ENCODE data around the gene LAMTOR1.
A peak's percentile ranks its signal among the peaks of the same experiment; 100 is the strongest.

The LAMTOR1 gene

DNA sequence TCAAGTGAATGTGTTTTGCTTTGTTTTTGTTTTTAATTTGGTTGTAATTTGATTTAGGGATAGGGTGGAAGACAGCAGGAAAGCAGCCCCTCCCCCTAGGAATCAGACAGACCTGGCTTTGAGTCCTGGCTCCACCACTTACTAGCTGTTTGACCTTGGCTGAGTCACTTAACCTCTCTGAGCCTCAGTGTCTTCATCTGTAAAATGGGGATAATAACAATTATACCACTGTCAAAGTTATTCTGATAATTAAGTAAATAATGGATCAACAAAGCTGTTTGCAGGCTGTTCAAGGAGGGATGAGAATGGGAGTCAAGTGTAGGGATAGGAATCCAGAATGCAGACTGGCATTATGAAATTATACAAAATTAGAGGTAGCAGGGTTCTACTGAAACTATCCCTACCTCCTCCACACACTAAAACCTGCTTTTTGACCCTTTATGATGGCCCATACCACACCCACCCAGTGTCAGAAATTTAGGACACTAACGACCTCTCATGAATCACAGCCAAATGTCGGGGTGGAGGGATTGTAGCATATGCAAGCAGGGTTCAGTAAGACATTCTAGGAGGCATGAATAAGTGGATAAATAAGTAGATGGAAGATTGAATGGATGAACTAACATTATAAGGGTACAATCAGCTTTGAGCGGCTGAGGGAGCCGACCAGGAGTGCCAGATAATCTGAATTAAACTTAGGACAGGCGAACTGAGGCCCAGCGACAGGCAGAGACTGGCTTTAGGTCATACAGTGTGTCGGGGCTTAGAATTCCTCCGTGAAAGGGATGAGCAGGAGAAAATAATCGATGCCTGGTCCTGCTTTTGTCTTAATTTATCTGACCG is 8.4 kb upstream of the LAMTOR1 start:
- H3K27me3 ChIP-seq (replicated peaks in 2 of 5; ENCODE audit: control insufficient read depth in 4 of 5, insufficient read depth in 5 of 5, low read length in 4 of 5) = no peaks in the 10 kb centered on the region
- CTCF ChIA-PET = interaction anchor here (1.1 to 3.2 kb wide), 8 partner anchors 10 to 85 kb away, joined by 3 to 13 read pairs (median 6); no protein-coding TSS in a partner anchor
- peaks cover 0 to 26% (median 8%) of the 10 kb centered on the region in 4 experiments for H3K36me3 ChIP-seq (ENCODE audit: control insufficient read depth in 4 of 4, insufficient read depth in 4 of 4, low read length in 3 of 4)
- H3K9me3 ChIP-seq (ENCODE audit: control extremely low read depth in 1 of 5, control insufficient read depth in 4 of 5, insufficient read depth in 2 of 5, low read depth in 1 of 5, low read length in 4 of 5) = no peaks in the 10 kb centered on the region
- 18% methylated on average over 7 of the region's 10 CpGs for WGBS (ENCODE audit: insufficient coverage)
- peak overlapping the region; percentile 97 to 99 for H3K27ac ChIP-seq (ENCODE audit: insufficient read depth in 1 of 2, low read depth in 1 of 2, low read length in 2 of 2, poor library complexity in 1 of 2, severe bottlenecking in 2 of 2)
- POLR2A ChIA-PET = interaction anchor here (0.8 to 1.9 kb wide), 4 partner anchors 10 to 155 kb away, joined by 3 to 14 read pairs (median 4); no protein-coding TSS in a partner anchor
- H3K4me1 ChIP-seq (ENCODE audit: control extremely low read depth in 1 of 4, control insufficient read depth in 4 of 4, insufficient read depth in 4 of 4, low read length in 3 of 4) = peaks cover 13 to 18% (median 16%) of the 10 kb centered on the region in 4 experiments
- H3K4me3 ChIP-seq (ENCODE audit: control insufficient read depth in 1 of 7, extremely low read depth in 1 of 7, insufficient read depth in 4 of 7, low read depth in 2 of 7, low read length in 6 of 7) = peak overlapping the region; percentile 64 to 92 (median 78)
- peak in 2 of 3 donors; percentile 55 to 65 for DNase-seq

DNA sequence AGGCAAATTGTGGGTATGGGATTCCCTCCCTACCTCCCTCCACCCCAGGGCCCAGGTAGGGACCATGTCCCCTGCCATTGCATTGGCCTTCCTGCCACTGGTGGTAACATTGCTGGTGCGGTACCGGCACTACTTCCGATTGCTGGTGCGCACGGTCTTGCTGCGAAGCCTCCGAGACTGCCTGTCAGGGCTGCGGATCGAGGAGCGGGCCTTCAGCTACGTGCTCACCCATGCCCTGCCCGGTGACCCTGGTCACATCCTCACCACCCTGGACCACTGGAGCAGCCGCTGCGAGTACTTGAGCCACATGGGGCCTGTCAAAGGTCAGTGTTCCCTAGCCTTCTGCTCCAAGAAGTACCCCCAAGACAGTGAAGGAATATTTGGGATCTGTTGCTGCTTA is 2.8 kb upstream of the LAMTOR1 start, which contains the start of gene TOMT:
Gene TOMT (plus strand): TSS at position 37 of the 400 bp plus-strand sequence. CDS start 28 bp downstream, at position 65.
- H3K27ac ChIP-seq (ENCODE audit: insufficient read depth in 1 of 2, low read depth in 1 of 2, low read length in 2 of 2, poor library complexity in 1 of 2, severe bottlenecking in 2 of 2) = no peak within 1 kb of the TSS
- WGBS (ENCODE audit: insufficient coverage) = 96% methylated on average over 14 of the region's 14 CpGs
- CTCF ChIA-PET = interaction anchor here (0.6 to 1.1 kb wide), 3 partner anchors 38 to 507 kb away, joined by 3 to 4 read pairs (median 3); no protein-coding TSS in a partner anchor

DNA sequence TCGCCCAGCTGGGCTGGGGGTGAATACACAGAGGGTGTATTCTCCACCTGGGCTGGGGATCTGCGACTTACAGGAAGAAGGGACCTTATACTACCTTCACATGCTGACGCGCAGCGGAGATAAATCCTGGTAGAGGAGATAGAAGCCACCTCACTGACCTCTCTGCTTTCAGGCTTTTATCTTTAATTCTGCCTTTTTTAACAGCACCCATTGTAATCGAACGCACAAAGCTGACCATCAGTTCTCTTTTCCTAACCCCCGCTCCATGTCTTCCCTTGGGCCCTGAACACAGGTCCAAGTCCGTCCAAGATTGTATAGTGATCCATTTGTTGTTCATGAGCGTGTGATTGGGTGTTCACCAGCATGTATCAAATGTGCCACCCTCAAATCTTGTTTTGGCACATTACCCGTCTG is 664 bp upstream of the LAMTOR1 start:
- H3K9me3 ChIP-seq (ENCODE audit: control extremely low read depth in 1 of 5, control insufficient read depth in 4 of 5, insufficient read depth in 2 of 5, low read depth in 1 of 5, low read length in 4 of 5) = no peaks in the 10 kb centered on the region
- POLR2A ChIA-PET = no interaction called here
- CTCF ChIA-PET = interaction anchor here (0.9 to 1.5 kb wide), 4 partner anchors 15 to 78 kb away, joined by 3 to 4 read pairs (median 3); no protein-coding TSS in a partner anchor
- peaks cover under 1 to 27% (median 10%) of the 10 kb centered on the region in 4 experiments for H3K36me3 ChIP-seq (ENCODE audit: control insufficient read depth in 4 of 4, insufficient read depth in 4 of 4, low read length in 3 of 4)
- no peaks in the 10 kb centered on the region for H3K27me3 ChIP-seq (replicated peaks in 2 of 5; ENCODE audit: control insufficient read depth in 4 of 5, insufficient read depth in 5 of 5, low read length in 4 of 5)
- DNase-seq = no peak
- peak overlapping the region in 5 of 7 experiments; percentile 29 to 87 (median 70) for H3K4me3 ChIP-seq (ENCODE audit: control insufficient read depth in 1 of 7, extremely low read depth in 1 of 7, insufficient read depth in 4 of 7, low read depth in 2 of 7, low read length in 6 of 7)
- peaks cover 36 to 49% (median 47%) of the 10 kb centered on the region in 4 experiments for H3K4me1 ChIP-seq (ENCODE audit: control extremely low read depth in 1 of 4, control insufficient read depth in 4 of 4, insufficient read depth in 4 of 4, low read length in 3 of 4)
- 84% methylated on average over 8 of the region's 11 CpGs for WGBS (ENCODE audit: insufficient coverage)
- H3K27ac ChIP-seq (ENCODE audit: insufficient read depth in 1 of 2, low read depth in 1 of 2, low read length in 2 of 2, poor library complexity in 1 of 2, severe bottlenecking in 2 of 2) = peak overlapping the region in 1 of 2 experiments; percentile 96

More for the DNA sequence above, 2.8 kb upstream of the LAMTOR1 start, which contains the start of gene TOMT:
- POLR2A ChIA-PET = no interaction called here
- Histone ChIP-seq H3K4me3 (ENCODE audit: control insufficient read depth in 1 of 7, extremely low read depth in 1 of 7, insufficient read depth in 4 of 7, low read depth in 2 of 7, low read length in 6 of 7) (no peak within 1 kb of the TSS), H3K9me3 (ENCODE audit: control extremely low read depth in 1 of 5, control insufficient read depth in 4 of 5, insufficient read depth in 2 of 5, low read depth in 1 of 5, low read length in 4 of 5) (no peaks in the 10 kb centered on the region), H3K4me1 (ENCODE audit: control extremely low read depth in 1 of 4, control insufficient read depth in 4 of 4, insufficient read depth in 4 of 4, low read length in 3 of 4) (peaks cover 21 to 28% (median 26%) of the 10 kb centered on the region in 4 experiments), H3K36me3 (ENCODE audit: control insufficient read depth in 4 of 4, insufficient read depth in 4 of 4, low read length in 3 of 4) (peaks cover 0 to 30% (median 9%) of the 10 kb centered on the region in 4 experiments), H3K27me3 (replicated peaks in 2 of 5; ENCODE audit: control insufficient read depth in 4 of 5, insufficient read depth in 5 of 5, low read length in 4 of 5) (no peaks in the 10 kb centered on the region)
- no peak for DNase-seq

DNA sequence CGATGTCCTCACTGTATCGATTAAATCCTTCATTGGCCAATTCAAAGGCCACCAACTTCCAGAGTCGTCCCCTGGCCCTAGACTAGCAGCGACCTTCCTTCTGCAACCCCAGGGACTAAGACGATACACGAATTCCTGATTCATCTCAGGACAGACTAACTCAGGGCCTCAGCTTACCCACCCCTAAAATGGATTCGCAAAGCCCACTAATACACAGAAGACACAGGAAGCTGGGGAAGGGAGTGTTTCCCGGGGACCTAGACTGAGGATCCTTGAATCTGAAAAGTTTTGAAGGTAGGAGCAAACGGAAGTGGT is 509 bp downstream of the LAMTOR1 start:
- Histone ChIP-seq H3K27me3 (replicated peaks in 2 of 5; ENCODE audit: control insufficient read depth in 4 of 5, insufficient read depth in 5 of 5, low read length in 4 of 5) (no peaks in the 10 kb centered on the region), H3K27ac (ENCODE audit: insufficient read depth in 1 of 2, low read depth in 1 of 2, low read length in 2 of 2, poor library complexity in 1 of 2, severe bottlenecking in 2 of 2) (peak overlapping the region; percentile 95 to 96), H3K36me3 (ENCODE audit: control insufficient read depth in 4 of 4, insufficient read depth in 4 of 4, low read length in 3 of 4) (peaks cover 5 to 28% (median 17%) of the 10 kb centered on the region in 4 experiments), H3K4me1 (ENCODE audit: control extremely low read depth in 1 of 4, control insufficient read depth in 4 of 4, insufficient read depth in 4 of 4, low read length in 3 of 4) (peaks cover 36 to 56% (median 52%) of the 10 kb centered on the region in 4 experiments), H3K4me3 (ENCODE audit: control insufficient read depth in 1 of 7, extremely low read depth in 1 of 7, insufficient read depth in 4 of 7, low read depth in 2 of 7, low read length in 6 of 7) (peak overlapping the region; percentile 72 to 94 (median 87)), H3K9me3 (ENCODE audit: control extremely low read depth in 1 of 5, control insufficient read depth in 4 of 5, insufficient read depth in 2 of 5, low read depth in 1 of 5, low read length in 4 of 5) (no peaks in the 10 kb centered on the region)
- ChIA-PET CTCF (interaction anchor here (1.2 to 13.8 kb wide), 6 partner anchors 8 to 78 kb away, joined by 3 to 394 read pairs (median 26); partner anchors contain the start of gene LRRC51), POLR2A (interaction anchor here (0.6 to 3.0 kb wide), 3 partner anchors 8 to 62 kb away, joined by 3 to 21 read pairs (median 7); no protein-coding TSS in a partner anchor)
- 2% methylated on average over 7 of the region's 9 CpGs for whole genome bisulfite sequencing (ENCODE audit: insufficient coverage)
- DNase-seq = no peak

DNA sequence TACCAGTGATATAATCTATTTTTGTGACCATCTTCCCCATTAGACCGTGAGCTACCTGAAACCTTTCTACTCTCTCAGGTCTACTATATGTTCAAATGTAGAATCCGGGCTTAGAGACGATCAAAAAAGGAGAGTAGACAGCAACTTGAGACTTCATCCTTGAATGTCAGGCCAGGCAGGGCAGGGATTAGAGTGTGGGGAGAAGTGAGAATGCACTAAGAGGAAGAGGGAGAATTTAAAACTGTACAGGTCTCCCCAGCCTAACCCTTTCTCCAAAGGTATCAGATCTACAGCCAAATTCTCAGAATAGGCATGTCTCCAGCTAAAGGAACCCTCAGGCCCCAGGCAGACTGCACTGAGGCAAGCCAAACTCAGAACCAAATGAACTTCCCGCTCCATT is 935 bp downstream of the LAMTOR1 start:
- Histone ChIP-seq H3K27me3 (replicated peaks in 2 of 5; ENCODE audit: control insufficient read depth in 4 of 5, insufficient read depth in 5 of 5, low read length in 4 of 5) (no peaks in the 10 kb centered on the region), H3K4me1 (ENCODE audit: control extremely low read depth in 1 of 4, control insufficient read depth in 4 of 4, insufficient read depth in 4 of 4, low read length in 3 of 4) (peaks cover 36 to 56% (median 52%) of the 10 kb centered on the region in 4 experiments), H3K36me3 (ENCODE audit: control insufficient read depth in 4 of 4, insufficient read depth in 4 of 4, low read length in 3 of 4) (peaks cover 8 to 30% (median 19%) of the 10 kb centered on the region in 4 experiments), H3K9me3 (ENCODE audit: control extremely low read depth in 1 of 5, control insufficient read depth in 4 of 5, insufficient read depth in 2 of 5, low read depth in 1 of 5, low read length in 4 of 5) (no peaks in the 10 kb centered on the region), H3K4me3 (ENCODE audit: control insufficient read depth in 1 of 7, extremely low read depth in 1 of 7, insufficient read depth in 4 of 7, low read depth in 2 of 7, low read length in 6 of 7) (peak overlapping the region; percentile 72 to 94 (median 87)), H3K27ac (ENCODE audit: insufficient read depth in 1 of 2, low read depth in 1 of 2, low read length in 2 of 2, poor library complexity in 1 of 2, severe bottlenecking in 2 of 2) (peak overlapping the region; percentile 95 to 96)
- DNase-seq = no peak
- ChIA-PET CTCF (interaction anchor here (1.2 to 13.8 kb wide), 8 partner anchors 9 to 78 kb away, joined by 3 to 394 read pairs (median 9); partner anchors contain the start of genes ANAPC15 and LRRC51), POLR2A (interaction anchor here (0.6 to 3.0 kb wide), 5 partner anchors 9 to 712 kb away, joined by 3 to 21 read pairs (median 7); partner anchors contain the start of gene ATG16L2)
- WGBS (ENCODE audit: insufficient coverage) = 48% methylated on average over 2 of the region's 4 CpGs

DNA sequence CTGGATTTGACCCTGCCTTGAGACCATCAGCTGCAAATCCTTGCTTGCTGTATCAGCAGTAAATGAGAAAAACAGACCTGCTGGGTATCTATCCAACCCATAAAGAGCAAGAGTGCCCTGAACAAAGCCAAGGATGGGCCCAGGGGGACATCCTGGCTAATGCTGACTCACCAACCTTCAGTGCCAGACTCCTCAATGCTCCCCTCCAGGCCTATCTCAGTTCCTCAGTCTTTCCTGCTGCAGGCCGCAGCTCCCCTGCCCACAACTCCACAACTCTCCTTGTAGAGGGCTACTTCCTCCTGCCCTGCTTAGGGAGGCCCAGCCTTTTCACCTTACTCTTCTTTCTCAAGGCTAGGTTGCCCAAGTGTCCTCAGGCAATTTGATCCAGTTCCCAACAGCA is 2.6 kb downstream of the LAMTOR1 start:
- Histone ChIP-seq H3K4me1 (ENCODE audit: control extremely low read depth in 1 of 4, control insufficient read depth in 4 of 4, insufficient read depth in 4 of 4, low read length in 3 of 4) (peaks cover 36 to 56% (median 52%) of the 10 kb centered on the region in 4 experiments), H3K27me3 (replicated peaks in 2 of 5; ENCODE audit: control insufficient read depth in 4 of 5, insufficient read depth in 5 of 5, low read length in 4 of 5) (no peaks in the 10 kb centered on the region), H3K9me3 (ENCODE audit: control extremely low read depth in 1 of 5, control insufficient read depth in 4 of 5, insufficient read depth in 2 of 5, low read depth in 1 of 5, low read length in 4 of 5) (no peaks in the 10 kb centered on the region), H3K4me3 (ENCODE audit: control insufficient read depth in 1 of 7, extremely low read depth in 1 of 7, insufficient read depth in 4 of 7, low read depth in 2 of 7, low read length in 6 of 7) (peak overlapping the region in 4 of 7 experiments; percentile 84 to 94 (median 86)), H3K36me3 (ENCODE audit: control insufficient read depth in 4 of 4, insufficient read depth in 4 of 4, low read length in 3 of 4) (peaks cover 13 to 39% (median 29%) of the 10 kb centered on the region in 4 experiments), H3K27ac (ENCODE audit: insufficient read depth in 1 of 2, low read depth in 1 of 2, low read length in 2 of 2, poor library complexity in 1 of 2, severe bottlenecking in 2 of 2) (peak overlapping the region; percentile 95 to 96)
- POLR2A ChIA-PET = interaction anchor here (0.6 to 3.0 kb wide), 7 partner anchors 9 to 123 kb away, joined by 4 to 21 read pairs (median 5); partner anchors contain the start of gene ANAPC15
- DNase-seq = peak; percentile 96 to 99 (median 98)
- CTCF ChIA-PET = interaction anchor here (0.8 to 13.8 kb wide), 14 partner anchors 8 to 345 kb away, joined by 3 to 394 read pairs (median 6); partner anchors contain the start of genes ANAPC15 and LRRC51
- 0% methylated on average over 1 of the region's 1 CpG for WGBS (ENCODE audit: insufficient coverage)
